HFFc6 (cell line): ENCODE measurements around the gene TENM4. TPM values are rescaled to one million over a fixed set of nuclear protein-coding genes. Genes with fewer than 3 reads are reported as not detected.

Source experiments
- DNase-seq: peaks from one replicate; pipeline ENCODE4 v3.0.0-alpha.2; 2018
- H3K27ac Mint-ChIP-seq: 2 replicates; pipeline ENCODE4 v1.8.0; 2020; ENCODE audit warnings: mild to moderate bottlenecking, mixed read lengths
- H3K27me3 Mint-ChIP-seq: 2 replicates; pipeline ENCODE4 v1.8.0; 2021; ENCODE audit warnings: mild to moderate bottlenecking, moderate library complexity, mixed read lengths; ENCODE audit not compliant: insufficient read depth
- H3K36me3 Mint-ChIP-seq: 2 replicates; pipeline ENCODE4 v1.8.0; 2021; ENCODE audit warnings: low read depth, mixed read lengths
- H3K4me1 Mint-ChIP-seq: 2 replicates; pipeline ENCODE4 v1.8.0; 2020; ENCODE audit warnings: low read depth, mixed read lengths
- H3K4me3 Mint-ChIP-seq: 2 replicates; pipeline ENCODE4 v1.8.0; 2020; ENCODE audit warnings: mild to moderate bottlenecking, moderate library complexity, mixed read lengths
- H3K9me3 Mint-ChIP-seq: 2 replicates; pipeline ENCODE4 v1.8.0; 2020; ENCODE audit warnings: mild to moderate bottlenecking, mixed read lengths
- total RNA-seq, 6 experiments: library from RNA; stranded (reverse); fragmentation: NEBNext Ultra II Directional; extraction: Animal tissue kit (Norgen Biotek cat#: 25700); gene quantifications; 2 replicates in 1 of 6; 3 replicates in 5 of 6; pipeline ENCODE4 v1.2.3, GENCODE V29; 2021
- TF ChIP-seq, protein P1 (sequence below): fragments of 200-600 bp; sonication (generic); IDR thresholded peaks from 2 replicates; pipeline ENCODE4 v1.5.0; 2021; ENCODE audit warnings: antibody characterized with exemption, mild to moderate bottlenecking

TENM4 gene
- total RNA-seq, 6 experiments from 2014 or later, result 20.9 to 45.5 (median 26.5) TPM

DNA sequence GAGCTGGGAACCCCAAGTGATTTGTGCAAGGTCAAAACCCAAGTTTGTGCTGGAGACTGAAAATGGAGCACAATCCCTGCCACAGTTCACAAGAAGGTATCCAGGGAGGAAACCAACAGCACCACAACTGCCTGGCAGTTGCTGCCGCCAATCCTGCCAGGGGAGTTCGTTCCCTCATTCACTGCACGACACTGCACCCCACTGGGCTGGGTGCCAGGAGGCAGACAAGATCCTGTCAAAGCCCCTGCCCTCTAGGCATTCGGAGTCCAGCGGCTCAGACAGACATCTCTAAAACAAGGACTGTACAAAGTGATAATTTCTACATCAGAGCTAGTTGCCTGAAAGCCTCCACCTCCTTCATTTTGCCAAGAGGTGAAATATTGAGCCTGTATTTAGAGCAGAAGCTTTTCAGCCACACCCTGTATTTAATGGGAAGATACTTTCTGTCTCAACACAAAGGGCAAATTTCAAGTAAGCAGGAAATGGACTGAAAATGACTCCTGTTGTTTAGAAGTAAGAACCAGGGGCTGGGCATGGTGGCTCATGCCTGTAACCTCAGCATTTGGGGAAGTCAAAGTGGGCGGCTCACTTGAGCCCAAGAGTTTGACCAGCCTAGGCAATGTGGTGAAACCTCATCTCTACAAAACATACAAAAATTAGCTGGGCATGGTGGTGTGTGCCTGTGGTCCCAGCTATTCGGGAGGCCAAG, 588.8 kb downstream of the TENM4 start:
- Mint-ChIP-seq H3K4me3 (no peak overlapping the region), H3K9me3 (no peaks in the 10 kb centered on the region), H3K27ac (no peak overlapping the region), H3K36me3 (peaks cover 6% of the 10 kb centered on the region; the same call in 1 of the 2 replicates), H3K4me1 (peaks cover 27% of the 10 kb centered on the region), H3K27me3 (peaks cover 1% of the 10 kb centered on the region; the same call in 1 of the 2 replicates)
- no peak for DNase-seq
- TF ChIP-seq, protein P1, sequence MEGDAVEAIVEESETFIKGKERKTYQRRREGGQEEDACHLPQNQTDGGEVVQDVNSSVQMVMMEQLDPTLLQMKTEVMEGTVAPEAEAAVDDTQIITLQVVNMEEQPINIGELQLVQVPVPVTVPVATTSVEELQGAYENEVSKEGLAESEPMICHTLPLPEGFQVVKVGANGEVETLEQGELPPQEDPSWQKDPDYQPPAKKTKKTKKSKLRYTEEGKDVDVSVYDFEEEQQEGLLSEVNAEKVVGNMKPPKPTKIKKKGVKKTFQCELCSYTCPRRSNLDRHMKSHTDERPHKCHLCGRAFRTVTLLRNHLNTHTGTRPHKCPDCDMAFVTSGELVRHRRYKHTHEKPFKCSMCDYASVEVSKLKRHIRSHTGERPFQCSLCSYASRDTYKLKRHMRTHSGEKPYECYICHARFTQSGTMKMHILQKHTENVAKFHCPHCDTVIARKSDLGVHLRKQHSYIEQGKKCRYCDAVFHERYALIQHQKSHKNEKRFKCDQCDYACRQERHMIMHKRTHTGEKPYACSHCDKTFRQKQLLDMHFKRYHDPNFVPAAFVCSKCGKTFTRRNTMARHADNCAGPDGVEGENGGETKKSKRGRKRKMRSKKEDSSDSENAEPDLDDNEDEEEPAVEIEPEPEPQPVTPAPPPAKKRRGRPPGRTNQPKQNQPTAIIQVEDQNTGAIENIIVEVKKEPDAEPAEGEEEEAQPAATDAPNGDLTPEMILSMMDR, result no peak

DNA sequence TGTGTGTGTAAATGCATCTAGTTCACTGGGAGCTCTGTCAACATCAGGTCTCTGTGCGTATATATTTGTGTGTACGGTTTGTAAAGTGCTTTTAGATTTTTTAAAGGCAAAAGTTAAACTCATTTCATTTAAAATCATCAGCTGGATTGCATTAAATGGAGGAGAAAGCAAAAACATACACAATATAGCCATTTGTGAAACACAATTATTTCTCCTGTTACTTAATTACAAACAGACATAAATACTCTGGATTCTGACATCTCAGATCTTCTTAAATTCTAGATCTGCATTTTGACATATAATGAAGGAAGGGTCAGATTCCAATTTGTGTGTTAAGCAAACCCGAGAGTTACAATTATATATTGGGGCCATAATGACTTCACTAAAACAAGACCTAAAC, 590.8 kb downstream of the TENM4 start:
- Mint-ChIP-seq H3K9me3 (no peaks in the 10 kb centered on the region), H3K4me3 (no peak overlapping the region), H3K36me3 (peaks cover 6% of the 10 kb centered on the region; the same call in 1 of the 2 replicates), H3K27me3 (peaks cover 1% of the 10 kb centered on the region; the same call in 1 of the 2 replicates), H3K4me1 (peaks cover 8% of the 10 kb centered on the region), H3K27ac (no peak overlapping the region)
- DNase-seq, result no peak
- TF ChIP-seq, protein P1, result no peak

DNA sequence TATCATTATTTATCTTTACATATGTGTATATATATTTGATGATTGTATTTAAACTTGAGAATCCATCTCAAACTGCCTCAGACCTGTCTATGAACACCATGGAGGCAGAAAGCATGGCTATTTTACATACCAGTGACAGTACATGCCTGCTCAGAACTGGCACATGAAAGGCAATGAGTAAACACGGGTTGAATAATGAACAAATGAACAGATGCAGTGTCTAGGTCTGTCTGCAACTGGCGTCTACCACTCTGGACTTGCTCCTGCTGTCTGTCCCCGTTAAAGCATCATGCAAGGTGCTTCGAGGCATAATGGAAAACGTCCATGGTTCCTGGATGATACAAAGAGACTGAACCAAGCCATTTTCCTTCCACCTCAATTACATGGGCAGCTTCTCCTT, 594.6 kb downstream of the TENM4 start:
- Mint-ChIP-seq H3K4me1 (peaks cover 9% of the 10 kb centered on the region), H3K27ac (no peak overlapping the region), H3K27me3 (peaks cover 1% of the 10 kb centered on the region; the same call in 1 of the 2 replicates), H3K9me3 (no peaks in the 10 kb centered on the region), H3K36me3 (no peaks in the 10 kb centered on the region), H3K4me3 (no peak overlapping the region)
- TF ChIP-seq, protein P1, result no peak
- no peak for DNase-seq

DNA sequence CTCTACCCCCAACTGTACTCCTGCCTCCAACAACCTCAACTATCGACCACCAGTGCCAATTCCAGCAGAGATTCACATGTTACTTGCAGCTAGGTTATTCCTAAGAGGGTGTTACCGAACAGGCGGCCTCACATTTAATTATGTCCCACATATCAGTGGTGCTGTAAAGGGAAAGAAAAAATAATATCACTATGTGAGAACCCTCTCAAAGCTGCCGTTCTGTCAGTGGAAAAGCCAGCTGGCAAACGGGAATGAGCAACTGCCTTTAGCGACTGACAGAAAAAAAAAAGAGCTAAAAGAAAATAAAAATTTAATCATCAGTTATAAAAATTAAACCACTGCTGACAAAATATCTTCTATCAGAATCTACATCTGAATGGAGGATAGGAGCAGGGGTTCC, 595.3 kb downstream of the TENM4 start:
- Mint-ChIP-seq H3K27me3 (peaks cover 1% of the 10 kb centered on the region; the same call in 1 of the 2 replicates), H3K4me3 (no peak overlapping the region), H3K4me1 (peaks cover 16% of the 10 kb centered on the region), H3K9me3 (no peaks in the 10 kb centered on the region), H3K36me3 (no peaks in the 10 kb centered on the region), H3K27ac (no peak overlapping the region)
- no peak for DNase-seq
- TF ChIP-seq, protein P1, result no peak

DNA sequence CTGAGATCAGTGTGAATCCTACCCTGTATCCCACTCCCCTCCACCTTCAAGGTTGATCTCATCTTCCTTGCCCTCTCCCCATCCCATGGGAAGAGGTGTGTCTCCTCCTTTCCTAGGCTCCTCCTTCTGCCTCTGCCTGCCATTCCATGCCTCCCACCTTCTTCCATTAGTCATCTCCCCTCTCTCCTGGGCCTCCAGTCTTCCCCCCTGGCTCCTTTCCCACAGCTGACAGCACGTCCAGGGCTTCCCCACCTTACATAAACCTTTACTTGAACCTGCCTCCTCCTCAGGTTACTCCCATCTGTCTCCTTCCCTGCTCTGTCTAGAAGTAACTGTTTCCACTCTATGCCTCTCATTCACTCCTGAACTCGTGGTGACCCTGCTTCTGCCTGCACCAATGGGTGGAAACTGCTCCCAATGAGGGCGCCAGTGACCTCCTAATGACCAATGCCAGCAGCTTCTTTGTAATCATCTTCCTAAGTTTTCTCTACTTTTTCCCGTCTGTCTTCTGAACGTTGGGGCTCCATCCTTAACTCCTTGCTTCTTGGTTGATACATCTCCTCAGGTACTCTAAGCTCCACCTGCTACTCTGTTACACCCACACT, 599.3 kb downstream of the TENM4 start:
- DNase-seq, result no peak
- Mint-ChIP-seq H3K4me1 (peaks cover 27% of the 10 kb centered on the region), H3K27ac (peak overlapping the region; percentile 40), H3K36me3 (no peaks in the 10 kb centered on the region), H3K27me3 (no peaks in the 10 kb centered on the region), H3K9me3 (no peaks in the 10 kb centered on the region), H3K4me3 (peak overlapping the region; percentile 11)
- TF ChIP-seq, protein P1, result no peak
